ENCODE measurements around the gene TTC28.

DNA sequence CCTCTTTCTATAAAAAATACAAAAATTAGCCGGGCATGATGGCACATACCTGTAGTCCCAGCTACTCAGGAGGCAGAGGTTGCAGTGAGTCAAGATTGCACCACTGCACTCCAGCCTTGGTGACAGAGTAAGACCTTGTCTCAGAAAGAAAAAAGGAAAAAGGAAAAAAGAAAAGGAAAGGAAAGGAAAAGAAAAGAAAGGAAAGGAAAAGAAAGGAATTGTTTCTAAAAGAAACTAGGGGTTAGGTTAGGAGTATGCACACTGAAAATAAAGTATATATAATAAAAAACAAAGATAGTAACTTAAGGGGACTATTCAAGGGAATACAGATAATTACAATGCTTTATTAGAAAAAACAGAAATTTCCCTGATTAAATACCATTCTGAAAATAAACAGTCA lies 50.9 kb downstream of the TTC28 start:
- TF ChIP-seq, protein P1, sequence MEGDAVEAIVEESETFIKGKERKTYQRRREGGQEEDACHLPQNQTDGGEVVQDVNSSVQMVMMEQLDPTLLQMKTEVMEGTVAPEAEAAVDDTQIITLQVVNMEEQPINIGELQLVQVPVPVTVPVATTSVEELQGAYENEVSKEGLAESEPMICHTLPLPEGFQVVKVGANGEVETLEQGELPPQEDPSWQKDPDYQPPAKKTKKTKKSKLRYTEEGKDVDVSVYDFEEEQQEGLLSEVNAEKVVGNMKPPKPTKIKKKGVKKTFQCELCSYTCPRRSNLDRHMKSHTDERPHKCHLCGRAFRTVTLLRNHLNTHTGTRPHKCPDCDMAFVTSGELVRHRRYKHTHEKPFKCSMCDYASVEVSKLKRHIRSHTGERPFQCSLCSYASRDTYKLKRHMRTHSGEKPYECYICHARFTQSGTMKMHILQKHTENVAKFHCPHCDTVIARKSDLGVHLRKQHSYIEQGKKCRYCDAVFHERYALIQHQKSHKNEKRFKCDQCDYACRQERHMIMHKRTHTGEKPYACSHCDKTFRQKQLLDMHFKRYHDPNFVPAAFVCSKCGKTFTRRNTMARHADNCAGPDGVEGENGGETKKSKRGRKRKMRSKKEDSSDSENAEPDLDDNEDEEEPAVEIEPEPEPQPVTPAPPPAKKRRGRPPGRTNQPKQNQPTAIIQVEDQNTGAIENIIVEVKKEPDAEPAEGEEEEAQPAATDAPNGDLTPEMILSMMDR (IDR thresholded peaks at IDR 0.05) = no peak
- TF ChIP-seq POLR2A (IDR thresholded peaks at IDR 0.05; ENCODE audit: low read depth) = no peak
- TF ChIP-seq POLR2AphosphoS5 (IDR thresholded peaks at IDR 0.05) = no peak
- TF ChIP-seq EP300 (IDR thresholded peaks at IDR 0.05) = no peak

Data from esophagus muscularis mucosa (tissue), 4 donors.